ENCODE results near the gene ATP6V0C.

ATP6V0C gene

DNA sequence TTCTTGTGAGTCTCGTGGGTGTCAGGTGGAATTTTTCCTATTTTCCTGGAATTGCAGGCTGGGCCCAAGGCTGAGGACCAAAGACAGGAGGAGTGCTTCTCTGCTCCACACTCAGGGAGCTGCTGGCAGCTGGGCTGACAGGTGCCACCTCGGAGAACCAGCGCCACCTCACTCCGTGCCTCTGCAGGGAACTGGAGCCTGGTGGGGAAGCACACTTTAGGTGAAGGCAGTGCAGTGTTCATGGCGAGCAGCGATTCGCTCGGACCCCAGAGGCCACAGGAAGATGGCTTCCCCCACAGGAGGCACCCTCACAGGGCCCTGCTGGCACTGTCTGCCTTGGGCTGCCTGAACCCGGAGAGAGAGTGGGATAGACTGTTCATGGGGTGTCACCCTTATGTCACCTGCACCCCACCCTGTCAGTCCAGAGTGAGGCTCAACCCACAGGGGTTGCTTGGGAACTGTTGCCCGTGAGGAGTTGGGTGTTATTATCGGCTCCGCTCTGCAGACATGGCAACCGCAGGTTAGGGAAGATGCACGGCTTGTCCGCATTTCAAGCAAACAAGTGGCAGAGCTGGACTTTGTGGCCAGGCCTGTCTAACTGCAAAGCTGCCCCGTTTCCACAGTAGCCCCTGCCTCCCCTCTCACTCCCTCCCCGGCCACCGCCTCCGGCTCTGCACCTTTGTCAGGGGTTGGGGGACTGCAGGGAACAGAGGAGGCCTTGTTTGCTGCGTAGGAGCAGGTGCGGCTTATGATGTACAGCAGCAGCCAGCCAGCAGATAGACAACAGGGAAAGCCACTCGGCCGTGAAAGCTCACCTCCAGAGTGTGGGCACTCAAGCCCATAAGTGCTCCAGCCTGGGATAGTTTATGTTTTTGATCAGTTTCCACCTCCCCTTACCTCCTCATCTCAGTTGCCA is 23.3 kb upstream of the ATP6V0C start:
- DNase-seq: no peak

DNA sequence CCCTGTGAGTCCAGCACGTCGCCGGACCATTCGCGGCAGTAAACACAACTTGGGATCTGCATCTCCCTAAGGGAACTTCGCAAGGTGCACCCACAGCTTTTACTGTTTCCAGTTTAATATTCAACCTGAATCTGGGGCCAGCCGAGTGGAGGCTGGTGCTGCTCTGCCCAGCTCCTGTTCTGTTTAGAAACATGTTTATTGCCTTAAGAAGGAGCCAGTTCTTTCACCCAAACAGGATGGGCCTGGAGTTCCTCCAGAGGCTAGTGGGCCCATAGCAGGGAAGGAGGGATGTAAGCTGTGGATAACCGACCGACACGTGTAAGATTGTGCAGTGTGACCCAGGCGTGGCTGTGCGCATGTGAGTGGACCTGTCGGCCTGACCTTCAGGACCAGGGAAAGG is 21.5 kb upstream of the ATP6V0C start:
- no peak for DNase-seq

DNA sequence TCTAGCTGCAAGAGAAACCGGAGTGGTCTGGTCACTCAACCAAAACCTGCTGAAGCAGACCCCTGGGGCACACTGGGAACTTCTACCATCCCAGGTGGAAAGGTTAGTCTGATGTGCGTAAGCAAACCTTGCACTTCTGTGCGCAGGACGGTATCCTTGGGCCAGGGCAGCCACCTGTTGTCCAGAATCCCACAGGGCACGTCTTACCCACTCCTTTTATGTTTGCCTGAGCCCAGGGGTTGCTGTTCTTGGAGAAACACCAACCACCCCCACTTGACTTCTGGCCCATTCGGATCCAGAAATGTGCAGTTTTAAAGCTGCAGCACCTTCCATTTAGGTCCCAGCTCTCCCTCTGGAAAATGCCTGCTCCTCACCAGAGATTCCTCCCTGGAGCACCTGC is 20.1 kb upstream of the ATP6V0C start:
- no peak for DNase-seq

DNA sequence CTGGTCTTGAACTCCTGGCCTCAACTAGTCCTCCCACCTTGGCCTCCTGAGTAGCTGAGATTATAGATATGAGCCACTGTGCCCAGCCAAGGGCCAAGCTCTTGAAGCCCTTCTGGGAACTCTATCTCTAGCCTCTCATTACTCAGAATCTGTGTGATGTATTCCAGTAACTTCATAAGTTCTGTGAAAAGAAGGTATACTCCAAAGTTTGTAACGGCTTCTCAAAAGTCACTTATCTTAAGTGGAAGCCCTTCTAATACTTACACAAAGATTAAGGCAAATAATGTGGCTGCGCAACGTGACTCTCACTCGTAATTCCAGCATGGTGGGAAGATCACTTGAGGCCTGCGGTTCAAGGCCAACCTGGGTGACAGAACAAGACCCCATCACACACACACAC is 19.1 kb upstream of the ATP6V0C start:
- DNase-seq: no peak

DNA sequence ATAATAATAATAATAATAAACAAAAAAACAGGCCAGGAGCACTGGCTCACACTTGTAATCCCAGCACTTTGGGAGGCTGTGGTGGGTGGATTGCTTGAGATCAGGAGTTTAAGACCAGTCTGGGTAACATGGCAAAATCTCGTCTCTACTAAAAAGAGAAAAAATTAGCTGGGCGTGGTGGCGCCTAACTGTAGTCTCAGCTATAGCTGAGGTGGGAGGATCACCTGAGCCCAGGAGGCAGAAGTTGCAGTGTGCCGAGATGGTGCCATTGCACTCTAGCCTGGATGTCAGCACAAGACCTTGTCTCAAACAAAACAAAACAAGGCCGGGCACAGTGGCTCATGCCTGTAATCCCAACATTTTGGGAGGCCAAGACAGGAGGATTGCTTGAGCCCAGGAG is 18.7 kb upstream of the ATP6V0C start:
- no peak for DNase-seq

DNA sequence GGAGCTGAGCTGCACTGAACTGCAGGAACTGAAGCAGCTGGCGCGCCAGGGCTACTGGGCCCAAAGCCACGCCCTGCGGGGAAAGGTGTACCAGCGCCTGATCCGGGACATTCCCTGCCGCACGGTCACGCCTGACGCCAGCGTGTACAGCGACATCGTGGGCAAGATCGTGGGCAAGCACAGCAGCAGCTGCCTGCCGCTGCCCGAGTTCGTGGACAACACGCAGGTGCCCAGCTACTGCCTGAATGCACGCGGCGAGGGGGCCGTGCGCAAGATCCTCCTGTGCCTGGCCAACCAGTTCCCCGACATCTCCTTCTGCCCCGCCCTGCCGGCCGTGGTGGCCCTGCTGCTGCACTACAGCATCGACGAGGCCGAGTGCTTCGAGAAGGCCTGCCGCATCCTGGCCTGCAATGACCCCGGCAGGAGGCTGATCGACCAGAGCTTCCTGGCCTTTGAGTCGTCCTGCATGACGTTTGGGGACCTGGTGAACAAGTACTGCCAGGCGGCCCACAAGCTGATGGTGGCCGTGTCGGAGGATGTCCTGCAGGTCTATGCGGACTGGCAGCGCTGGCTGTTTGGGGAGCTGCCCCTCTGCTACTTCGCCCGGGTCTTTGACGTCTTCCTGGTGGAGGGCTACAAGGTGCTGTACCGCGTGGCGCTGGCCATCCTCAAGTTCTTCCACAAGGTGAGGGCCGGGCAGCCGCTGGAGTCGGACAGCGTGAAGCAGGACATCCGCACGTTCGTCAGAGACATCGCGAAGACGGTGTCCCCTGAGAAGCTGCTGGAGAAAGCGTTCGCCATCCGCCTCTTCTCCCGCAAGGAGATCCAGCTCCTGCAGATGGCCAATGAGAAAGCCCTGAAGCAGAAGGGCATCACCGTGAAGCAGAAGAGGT is 17.3 kb upstream of the ATP6V0C start:
- DNase-seq: no peak

DNA sequence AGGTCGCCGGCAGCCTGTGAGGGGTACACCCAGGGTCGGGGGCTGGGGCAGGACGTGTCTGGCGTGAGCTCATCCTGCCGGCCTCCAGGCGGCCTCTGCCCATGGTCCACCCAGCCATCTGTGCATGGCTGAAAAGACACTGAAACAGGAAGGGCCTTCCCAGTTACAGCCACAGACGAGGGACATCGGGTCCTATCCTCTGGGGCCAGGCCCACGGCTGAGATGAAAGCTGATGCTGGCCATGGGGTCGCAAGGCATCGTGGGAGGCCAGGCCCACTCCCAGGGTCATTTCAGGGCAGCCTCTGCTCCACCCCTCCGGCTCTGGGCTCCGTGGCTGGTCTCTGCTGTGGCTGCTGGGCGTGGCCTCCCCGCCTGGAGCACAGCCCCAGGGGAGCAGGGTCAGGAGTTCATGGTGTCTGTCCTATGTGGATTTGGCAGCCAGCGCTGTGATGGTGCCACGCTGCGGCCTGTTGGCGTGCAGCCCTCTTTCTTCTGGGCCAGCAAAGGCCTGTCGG is 16.6 kb upstream of the ATP6V0C start:
- no peak for DNase-seq

DNA sequence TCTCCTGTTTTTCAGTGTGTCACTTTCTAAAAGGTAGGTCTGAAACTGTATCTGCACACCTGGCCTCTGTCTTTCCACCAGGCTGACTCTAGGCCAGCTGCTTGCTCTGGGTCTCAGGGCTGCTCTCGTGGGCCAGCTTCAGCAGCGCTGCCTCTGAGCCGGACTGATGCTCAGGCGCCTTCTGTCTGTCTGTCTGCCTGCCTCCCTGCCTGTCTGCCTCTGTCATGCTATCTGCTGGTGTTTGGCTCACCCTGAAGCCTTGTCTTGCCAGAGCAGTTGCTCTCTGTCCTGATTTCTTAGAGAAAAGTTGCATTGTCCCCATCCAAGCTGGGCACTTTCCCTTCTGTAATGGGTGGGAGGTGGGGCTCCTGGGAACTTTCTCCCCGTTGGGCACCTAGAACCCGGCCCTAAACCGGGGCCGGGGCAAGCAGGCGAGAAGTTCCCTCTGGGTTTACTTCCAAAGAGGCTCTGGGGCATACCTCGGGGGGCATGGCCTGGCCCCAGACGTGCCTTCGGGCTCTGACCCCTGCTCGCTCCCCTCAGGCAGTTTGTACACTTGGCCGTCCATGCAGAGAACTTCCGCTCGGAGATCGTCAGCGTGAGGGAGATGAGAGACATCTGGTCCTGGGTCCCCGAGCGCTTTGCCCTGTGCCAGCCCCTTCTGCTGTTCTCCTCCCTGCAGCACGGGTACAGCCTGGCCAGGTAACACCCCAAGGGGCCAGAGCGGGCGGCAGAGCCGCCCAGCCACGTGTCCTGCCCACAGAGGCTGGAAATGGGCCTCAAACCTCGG is 15.9 kb upstream of the ATP6V0C start:
- DNase-seq: no peak

DNA sequence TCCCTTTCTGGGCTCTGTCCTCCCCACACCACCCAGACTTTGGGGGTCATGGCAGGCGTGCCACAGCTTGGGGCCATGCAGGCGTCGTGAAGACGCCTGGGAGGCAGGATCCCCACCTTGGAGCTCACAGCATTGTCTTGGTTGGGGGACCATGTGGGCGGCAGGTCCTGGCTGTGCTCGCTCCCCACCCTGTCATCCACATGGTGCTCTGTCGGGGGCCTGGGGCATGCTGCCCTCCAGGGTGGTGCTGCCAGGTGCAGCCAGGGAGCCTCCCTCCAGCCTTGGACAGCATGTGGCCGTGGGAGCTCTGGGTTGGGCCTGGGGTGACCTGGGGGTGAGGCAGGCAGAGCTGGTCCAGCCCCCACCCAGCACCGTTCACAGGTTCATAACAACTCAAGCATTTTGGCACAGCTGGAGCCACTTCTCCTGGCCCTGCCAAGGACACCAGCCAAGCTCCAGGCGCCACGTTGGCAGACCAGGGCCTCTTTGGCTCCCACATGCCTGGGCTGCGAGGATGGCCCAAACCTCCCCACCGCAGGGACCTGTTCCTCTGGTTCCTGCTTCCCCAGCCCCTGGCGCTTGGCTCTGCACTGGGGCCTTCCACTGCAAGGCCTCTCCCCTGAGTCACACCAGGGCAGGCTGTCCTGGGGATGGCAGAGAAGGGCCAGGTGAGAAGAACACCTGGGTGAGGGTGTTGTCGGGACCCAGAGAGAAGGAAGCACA is 15.1 kb upstream of the ATP6V0C start:
- no peak for DNase-seq

DNA sequence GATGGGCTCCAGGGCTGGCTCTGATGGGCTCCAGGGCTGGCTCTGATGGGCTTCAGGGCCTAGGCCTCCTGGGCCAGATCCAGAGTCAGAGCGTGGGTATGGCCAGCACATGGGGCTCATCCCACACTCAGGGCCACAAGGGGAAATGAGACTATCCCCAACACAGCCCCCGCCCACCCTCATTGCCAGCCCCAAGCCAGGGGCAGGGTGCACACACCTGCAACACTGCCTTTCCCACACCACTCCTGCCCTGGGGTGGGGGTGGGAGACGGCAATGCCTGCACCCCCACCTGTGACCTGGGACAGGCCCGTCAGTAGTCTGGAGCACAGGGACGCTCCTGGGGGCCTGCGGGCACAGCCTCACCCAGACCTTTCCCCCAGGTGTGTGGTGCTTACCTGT is 14.3 kb upstream of the ATP6V0C start:
- DNase-seq: no peak

DNA sequence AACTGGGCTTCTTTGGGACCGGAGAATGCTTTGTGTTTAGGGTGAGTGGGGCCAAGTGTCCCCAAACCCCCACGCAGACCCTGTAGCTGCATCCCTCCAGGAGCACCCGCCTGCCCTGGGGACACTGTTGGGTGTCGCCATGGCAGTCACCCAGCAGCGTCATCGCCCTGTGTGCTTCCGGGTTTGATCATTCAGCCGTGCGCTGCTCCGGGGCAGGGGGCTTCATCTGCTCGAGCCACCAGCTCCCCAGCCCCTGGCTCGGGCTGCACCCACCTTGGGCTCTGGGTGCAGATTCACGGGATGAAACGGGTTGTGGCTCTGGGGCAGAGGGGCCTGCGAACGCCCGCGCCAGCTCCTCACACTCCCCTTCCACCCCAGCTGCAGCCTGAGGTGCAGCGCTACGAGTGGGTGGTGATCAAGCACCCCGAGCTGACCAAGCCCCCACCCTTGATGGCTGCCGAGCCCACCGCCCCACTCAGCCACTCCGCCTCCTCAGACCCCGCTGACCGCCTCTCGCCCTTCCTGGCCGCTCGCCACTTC is 13.8 kb upstream of the ATP6V0C start:
- DNase-seq: no peak

DNA sequence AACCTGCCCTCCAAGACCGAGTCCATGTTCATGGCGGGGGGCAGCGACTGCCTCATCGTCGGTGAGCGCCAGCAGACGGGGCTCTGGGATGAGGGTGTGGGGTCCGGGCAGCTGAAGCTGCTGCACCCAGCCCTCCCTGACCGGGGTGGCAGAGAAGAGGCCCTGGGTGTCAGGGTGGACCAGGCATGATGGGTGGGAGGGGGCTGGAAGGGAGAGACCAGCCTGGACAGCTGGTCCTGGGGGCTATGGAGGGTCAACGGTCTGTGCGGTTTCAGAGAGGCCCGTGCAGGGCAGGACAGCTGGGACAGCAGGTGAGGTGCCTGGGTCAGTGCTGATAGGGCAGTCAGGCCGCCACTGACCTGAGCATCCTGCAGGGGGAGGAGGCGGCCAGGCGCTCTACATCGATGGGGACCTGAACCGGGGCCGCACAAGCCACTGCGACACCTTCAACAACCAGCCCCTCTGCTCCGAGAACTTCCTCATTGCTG is 13.3 kb upstream of the ATP6V0C start:
- no peak for DNase-seq

DNA sequence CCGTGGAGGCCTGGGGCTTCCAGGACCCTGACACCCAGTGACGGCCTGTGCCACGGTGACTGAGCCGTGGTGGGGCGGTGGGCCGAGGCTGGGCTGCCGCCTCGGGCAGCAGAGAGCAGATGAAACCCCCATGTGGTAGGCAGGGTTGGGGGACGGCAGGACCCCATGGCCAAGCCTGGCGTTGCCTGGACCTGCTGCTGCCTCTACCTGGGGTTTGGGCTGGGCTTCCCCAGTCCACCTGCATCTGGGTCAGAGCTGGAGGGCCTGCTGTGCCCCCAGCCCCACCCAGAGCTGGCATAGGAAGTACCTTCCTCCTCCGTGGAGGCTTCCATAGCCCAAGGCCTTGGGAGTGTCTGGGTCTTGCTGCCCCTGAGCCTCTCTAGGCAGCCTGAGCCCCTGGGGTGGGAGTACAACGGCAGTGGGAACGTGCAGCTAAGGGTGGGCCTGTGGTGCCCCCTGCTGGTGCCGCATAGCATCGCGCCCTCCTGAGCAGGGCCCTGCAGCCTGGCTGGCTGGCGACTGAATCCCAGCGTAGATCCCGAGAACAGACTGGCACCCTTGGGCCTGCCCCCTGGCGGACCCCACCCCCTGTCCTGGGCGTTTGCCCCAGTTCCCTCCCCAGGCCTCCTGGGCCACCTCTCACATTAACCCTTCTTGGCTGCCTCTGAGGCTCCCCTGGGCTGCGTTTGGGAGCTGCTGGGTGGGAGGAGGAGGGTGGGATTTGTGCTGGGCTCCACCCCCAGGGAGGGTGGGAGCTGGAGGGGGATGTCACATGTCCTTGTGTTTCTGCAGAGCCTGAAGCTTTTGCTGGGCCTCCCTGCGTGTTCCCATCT is 12.6 kb upstream of the ATP6V0C start:
- DNase-seq: peak; percentile 48 to 97 (median 84)

DNA sequence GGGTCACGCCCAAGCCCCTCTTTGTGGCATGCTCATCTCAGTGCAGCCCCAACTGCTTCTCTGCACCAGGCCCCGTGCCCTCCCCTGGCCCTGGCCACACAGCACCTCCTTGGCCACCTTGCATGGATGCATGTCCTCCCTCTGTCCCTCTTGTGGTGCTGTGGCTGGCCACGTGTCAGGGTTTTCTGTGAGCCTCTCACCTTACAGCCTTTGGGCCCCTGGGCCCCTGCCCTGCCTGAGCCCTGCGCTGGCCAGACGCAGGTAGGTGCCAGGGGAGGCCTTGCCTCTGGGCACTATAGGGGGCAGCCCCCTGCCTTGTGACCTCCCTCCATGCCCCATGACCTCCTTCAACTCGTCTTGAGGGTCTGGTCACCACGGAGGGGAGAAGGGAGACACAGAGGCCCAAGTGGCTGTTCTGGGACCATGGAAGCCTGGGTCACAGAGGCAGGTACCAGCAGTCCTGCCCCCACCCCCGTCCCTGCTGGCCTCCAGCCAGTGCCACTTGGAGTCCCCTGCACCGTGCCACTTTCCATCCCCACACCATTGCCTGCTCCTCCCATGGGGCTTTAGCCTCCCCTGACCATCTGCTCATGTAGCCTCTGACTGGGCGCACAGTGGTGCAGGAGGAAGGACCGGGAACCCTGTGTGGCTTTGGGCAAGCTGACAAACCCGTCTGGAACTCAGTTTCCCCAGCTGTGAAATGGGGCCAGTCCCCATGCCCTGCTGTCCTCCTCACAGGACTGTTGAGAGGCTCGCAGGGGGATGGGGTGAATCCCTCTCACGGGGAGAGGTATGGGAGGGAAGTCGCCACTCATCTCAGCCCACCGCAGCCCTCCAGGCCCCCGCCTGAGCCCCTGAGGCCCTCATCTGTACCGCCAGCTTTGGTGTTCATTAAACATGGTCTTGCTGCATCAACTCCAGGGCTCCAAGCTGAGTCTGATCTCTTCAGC is 11.5 kb upstream of the ATP6V0C start:
- no peak for DNase-seq

DNA sequence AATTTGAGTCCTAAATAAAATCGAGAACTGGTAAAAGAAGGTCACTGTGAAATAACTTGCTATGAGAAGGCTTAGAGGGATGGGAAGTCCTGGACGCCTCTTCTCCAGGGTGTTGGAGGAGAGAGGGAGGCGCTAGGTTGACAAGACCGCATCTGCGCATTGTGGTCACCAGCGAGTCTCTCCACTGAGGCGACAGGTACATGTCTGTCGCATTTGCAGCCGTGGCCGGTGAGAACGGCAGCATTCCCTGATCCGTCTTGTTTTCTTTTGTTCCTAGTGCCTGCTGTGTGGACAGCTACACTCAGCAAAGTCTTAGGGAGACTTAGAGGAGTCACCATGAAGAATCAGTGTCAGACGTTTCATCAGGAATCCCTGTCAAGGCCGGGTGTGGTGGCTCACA is 8.1 kb upstream of the ATP6V0C start:
- no peak for DNase-seq

DNA sequence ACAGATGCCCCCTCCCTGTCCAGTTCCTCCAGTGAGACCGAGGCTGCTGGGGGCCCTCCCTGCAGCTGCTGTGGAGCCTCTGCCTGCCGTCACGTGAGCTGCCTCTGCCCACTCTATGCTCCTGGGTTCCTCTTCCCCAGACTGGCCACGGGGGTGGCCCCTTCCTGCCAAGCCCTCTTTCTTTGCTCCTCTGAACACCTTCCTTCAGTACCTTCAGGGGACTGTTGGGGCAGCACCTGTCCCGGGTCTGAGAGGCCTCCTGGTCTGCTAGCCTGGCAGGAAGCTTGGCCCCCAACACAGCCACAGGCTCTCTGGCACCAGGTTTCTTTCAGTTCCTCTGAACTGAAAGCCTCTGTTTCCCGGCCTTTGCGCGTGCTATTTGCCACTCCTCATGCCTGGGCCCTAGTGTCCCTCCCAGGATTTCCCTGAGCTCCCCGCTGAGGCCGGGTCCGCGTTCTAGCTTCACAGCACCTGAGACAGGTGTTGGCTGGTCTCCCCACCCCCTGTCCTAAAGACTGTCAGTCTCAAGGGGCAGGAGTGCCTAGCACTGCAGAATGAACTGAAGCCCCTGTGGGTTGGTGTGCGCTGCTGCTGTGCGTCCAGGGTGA is 6.6 kb upstream of the ATP6V0C start:
- DNase-seq: peak in 4 of 51 donors; percentile 9 to 30 (median 27)

DNA sequence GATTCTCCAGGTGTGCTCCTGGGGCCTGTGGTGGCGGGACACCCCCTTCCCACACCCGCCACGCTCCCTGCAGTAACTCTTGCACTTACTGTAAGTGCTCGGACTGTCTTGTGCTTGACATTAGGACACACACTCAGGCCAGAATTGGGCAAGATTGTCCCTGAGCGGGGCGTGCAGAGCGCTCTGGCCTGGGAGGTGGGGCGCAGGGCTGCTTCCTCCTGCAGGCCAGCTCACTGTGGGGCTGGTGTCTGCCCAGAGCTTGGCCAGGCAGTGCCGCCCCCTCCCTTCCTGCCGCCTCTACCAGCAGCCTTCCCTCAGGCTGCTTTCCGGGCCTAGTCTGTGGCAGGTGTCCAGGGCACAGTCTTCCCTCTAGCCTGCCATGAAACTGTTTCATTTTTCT is 6.1 kb upstream of the ATP6V0C start:
- DNase-seq: peak in 4 of 51 donors; percentile 14 to 27 (median 22)

All from hypothalamus (tissue), 51 donors.